Glutamatergic neuron (in vitro differentiated cells): ENCODE measurements around the gene BASP1. TPM values are rescaled to one million over a fixed set of nuclear protein-coding genes. Genes with fewer than 3 reads are reported as not detected.
A peak's percentile ranks its signal among the peaks of the same experiment; 100 is the strongest.

Source experiments
- DNase-seq: peaks from one replicate; pipeline ENCODE4 v3.0.0; 2022
- H3K27ac Mint-ChIP-seq: one replicate; pipeline ENCODE4 v1.8.0; 2020; ENCODE audit warnings: mild to moderate bottlenecking, mixed read lengths, inconsistent platforms; ENCODE audit not compliant: unreplicated experiment
- H3K27me3 Mint-ChIP-seq: one replicate; pipeline ENCODE4 v1.8.0; 2020; ENCODE audit warnings: mild to moderate bottlenecking, moderate library complexity, mixed read lengths, inconsistent platforms; ENCODE audit not compliant: unreplicated experiment
- H3K36me3 Mint-ChIP-seq: one replicate; pipeline ENCODE4 v1.8.0; 2020; ENCODE audit warnings: mild to moderate bottlenecking, mixed read lengths, inconsistent platforms; ENCODE audit not compliant: unreplicated experiment
- H3K4me1 Mint-ChIP-seq: one replicate; pipeline ENCODE4 v1.8.0; 2020; ENCODE audit warnings: mild to moderate bottlenecking, low read depth, mixed read lengths, inconsistent platforms; ENCODE audit not compliant: unreplicated experiment
- H3K4me3 Mint-ChIP-seq: one replicate; pipeline ENCODE4 v1.8.0; 2020; ENCODE audit warnings: mild to moderate bottlenecking, mixed read lengths, inconsistent platforms; ENCODE audit not compliant: unreplicated experiment
- H3K9me3 Mint-ChIP-seq: one replicate; pipeline ENCODE4 v1.8.0; 2020; ENCODE audit warnings: mild to moderate bottlenecking, moderate library complexity, mixed read lengths, inconsistent platforms; ENCODE audit not compliant: unreplicated experiment
- total RNA-seq: library from RNA; stranded (reverse); fragmentation: NEBNext Ultra II Directional; extraction: Animal tissue kit (Norgen Biotek cat#: 25700); gene quantifications from one replicate; pipeline ENCODE4 v1.2.1, GENCODE V29; 2021; ENCODE audit not compliant: unreplicated experiment
- TF ChIP-seq, protein P1 (sequence below): fragments of 200-600 bp; sonication (generic); IDR thresholded peaks from one replicate; pipeline ENCODE4 v1.5.0; 2021; ENCODE audit not compliant: partially characterized antibody, unreplicated experiment

Gene BASP1
- total RNA-seq, 1 donor from 2014 or later, result 832 TPM

- Mint-ChIP-seq H3K27ac (peak overlapping the region; percentile 100), H3K9me3 (peaks cover 46% of the 10 kb centered on the region)
Measured at GRCh38 chr5:17220469-17220868, 3.0 kb downstream of the BASP1 start.

DNA sequence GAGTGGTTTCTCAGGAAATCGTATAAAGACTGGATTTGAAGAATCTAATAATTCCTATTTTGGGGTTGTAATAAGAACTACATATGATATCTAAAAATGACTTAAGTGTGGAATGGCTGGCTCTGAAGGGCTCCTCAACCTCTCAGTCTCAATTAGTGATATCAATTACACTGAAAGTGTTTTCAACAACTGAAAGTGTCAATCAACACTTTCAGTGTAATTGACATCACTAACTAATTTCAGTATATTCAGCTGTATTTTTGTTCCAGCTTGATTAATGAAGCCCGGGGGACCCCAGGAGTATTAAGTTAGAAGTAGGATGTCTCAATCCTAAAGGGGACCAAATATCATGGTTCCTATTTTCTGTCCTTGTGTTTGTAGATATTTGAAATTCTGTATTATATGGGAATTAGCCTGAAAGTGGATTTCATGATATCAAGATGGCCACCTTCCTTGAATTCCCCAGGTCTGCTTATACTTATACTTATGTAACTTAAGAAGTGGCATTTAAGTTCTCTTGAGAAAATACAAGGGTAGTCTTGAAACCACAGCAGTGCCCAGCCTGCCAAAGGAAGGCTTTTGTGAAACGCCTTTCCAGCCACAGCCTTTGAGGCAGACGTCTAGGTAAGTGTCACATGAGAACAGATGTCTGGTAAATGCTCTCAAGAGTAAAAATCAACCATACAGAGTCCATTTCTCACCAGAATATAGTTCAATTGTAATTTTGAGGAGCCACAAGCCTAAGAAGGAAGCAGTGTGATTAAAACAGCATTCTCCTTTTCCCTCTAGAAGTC, 4.6 kb downstream of the BASP1 start:
- TF ChIP-seq, protein P1, sequence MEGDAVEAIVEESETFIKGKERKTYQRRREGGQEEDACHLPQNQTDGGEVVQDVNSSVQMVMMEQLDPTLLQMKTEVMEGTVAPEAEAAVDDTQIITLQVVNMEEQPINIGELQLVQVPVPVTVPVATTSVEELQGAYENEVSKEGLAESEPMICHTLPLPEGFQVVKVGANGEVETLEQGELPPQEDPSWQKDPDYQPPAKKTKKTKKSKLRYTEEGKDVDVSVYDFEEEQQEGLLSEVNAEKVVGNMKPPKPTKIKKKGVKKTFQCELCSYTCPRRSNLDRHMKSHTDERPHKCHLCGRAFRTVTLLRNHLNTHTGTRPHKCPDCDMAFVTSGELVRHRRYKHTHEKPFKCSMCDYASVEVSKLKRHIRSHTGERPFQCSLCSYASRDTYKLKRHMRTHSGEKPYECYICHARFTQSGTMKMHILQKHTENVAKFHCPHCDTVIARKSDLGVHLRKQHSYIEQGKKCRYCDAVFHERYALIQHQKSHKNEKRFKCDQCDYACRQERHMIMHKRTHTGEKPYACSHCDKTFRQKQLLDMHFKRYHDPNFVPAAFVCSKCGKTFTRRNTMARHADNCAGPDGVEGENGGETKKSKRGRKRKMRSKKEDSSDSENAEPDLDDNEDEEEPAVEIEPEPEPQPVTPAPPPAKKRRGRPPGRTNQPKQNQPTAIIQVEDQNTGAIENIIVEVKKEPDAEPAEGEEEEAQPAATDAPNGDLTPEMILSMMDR, result no peak
- Mint-ChIP-seq H3K27me3 (peaks cover 28% of the 10 kb centered on the region), H3K4me1 (peaks cover 41% of the 10 kb centered on the region), H3K9me3 (peaks cover 39% of the 10 kb centered on the region), H3K4me3 (peak overlapping the region; percentile 98), H3K27ac (peak overlapping the region; percentile 89), H3K36me3 (peaks cover 14% of the 10 kb centered on the region)
- no peak for DNase-seq

More at GRCh38 chr5:17220469-17220868, 3.0 kb downstream of the BASP1 start:
- H3K4me3 Mint-ChIP-seq, result peak overlapping the region; percentile 98
- peaks cover 38% of the 10 kb centered on the region for H3K4me1 Mint-ChIP-seq
- TF ChIP-seq, protein P1, result no peak
- H3K27me3 Mint-ChIP-seq, result peaks cover 37% of the 10 kb centered on the region
- H3K36me3 Mint-ChIP-seq, result peaks cover 13% of the 10 kb centered on the region
- DNase-seq, result no peak

- DNase-seq, result no peak
- Mint-ChIP-seq H3K9me3 (peaks cover 39% of the 10 kb centered on the region), H3K4me3 (peak overlapping the region; percentile 98), H3K36me3 (peaks cover 14% of the 10 kb centered on the region), H3K4me1 (peaks cover 42% of the 10 kb centered on the region), H3K27ac (peak overlapping the region; percentile 89), H3K27me3 (peaks cover 28% of the 10 kb centered on the region)
- TF ChIP-seq, protein P1, result no peak
Measured at GRCh38 chr5:17222664-17223063, 5.2 kb downstream of the BASP1 start.

GRCh38 chr5:17223367-17224185, 6.1 kb downstream of the BASP1 start:
- DNase-seq, result no peak
- H3K27me3 Mint-ChIP-seq, result peaks cover 26% of the 10 kb centered on the region
- H3K9me3 Mint-ChIP-seq, result peaks cover 37% of the 10 kb centered on the region
- TF ChIP-seq, protein P1, result no peak
- H3K4me3 Mint-ChIP-seq, result peak overlapping the region; percentile 98
- peaks cover 52% of the 10 kb centered on the region for H3K4me1 Mint-ChIP-seq
- peaks cover 14% of the 10 kb centered on the region for H3K36me3 Mint-ChIP-seq
- peak overlapping the region; percentile 89 for H3K27ac Mint-ChIP-seq
